ENCODE data around the gene KIR3DL3.
"Not testable (repeated sequence)": the region's sequence is repeated elsewhere in the genome, so short reads cannot be mapped to it uniquely, and the experiment has no call there.

- TF ChIP-seq, protein P1, sequence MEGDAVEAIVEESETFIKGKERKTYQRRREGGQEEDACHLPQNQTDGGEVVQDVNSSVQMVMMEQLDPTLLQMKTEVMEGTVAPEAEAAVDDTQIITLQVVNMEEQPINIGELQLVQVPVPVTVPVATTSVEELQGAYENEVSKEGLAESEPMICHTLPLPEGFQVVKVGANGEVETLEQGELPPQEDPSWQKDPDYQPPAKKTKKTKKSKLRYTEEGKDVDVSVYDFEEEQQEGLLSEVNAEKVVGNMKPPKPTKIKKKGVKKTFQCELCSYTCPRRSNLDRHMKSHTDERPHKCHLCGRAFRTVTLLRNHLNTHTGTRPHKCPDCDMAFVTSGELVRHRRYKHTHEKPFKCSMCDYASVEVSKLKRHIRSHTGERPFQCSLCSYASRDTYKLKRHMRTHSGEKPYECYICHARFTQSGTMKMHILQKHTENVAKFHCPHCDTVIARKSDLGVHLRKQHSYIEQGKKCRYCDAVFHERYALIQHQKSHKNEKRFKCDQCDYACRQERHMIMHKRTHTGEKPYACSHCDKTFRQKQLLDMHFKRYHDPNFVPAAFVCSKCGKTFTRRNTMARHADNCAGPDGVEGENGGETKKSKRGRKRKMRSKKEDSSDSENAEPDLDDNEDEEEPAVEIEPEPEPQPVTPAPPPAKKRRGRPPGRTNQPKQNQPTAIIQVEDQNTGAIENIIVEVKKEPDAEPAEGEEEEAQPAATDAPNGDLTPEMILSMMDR (conservative IDR thresholded peaks at IDR 0.05; ENCODE audit: low read depth, low read length), result not testable (repeated sequence)
- not testable (repeated sequence) for TF ChIP-seq EZH2 (IDR thresholded peaks at IDR 0.05; ENCODE audit: low read length, unreplicated experiment); EZH2phosphoT487 (IDR thresholded peaks at IDR 0.05; ENCODE audit: borderline replicate concordance, low read length)
Observed at GRCh38 chr19:54697716-54698115, 26.5 kb upstream of the KIR3DL3 start.

Measured in PC-3 (cell line).